ENCODE results near the gene LOXL1.
A peak's percentile ranks its signal among the peaks of the same experiment; 100 is the strongest.

LOXL1 gene

DNA sequence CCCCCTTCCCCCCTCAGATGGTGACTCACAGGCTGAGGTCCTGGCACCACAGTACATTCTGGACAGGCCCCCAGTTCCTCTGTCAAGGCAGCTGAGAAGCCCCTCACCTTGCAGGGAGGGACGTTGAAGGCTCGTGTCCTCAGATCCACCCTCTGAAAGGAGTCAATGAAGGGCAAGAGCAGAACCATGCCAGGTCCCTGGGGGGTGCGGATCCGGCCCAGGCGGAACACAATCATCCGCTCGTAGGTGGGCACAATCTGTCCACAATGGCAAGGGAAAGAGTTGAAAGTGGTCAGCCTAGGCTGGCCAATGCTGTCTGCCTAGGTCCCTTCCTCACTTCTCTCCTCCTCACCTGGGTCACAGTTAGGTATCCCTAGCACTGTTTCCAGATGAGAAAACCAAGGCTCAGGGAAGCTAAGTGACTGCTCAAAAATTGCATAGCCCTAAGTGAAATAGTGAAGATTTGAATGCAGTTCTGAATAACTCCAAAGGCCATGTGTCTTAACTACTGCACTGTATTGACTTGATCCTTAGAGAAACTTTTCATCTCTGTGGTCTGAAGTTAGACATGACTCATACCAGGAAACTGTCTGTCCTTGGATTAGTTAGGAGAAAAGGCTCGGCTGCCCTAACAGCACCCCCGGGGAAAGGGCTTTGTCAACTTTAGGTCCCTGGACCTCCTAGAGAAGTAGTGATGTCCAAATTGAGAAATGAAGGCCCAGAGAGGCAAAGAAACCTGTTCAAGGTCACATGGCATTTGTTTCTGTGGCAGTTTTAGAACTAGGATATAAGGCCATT lies 62.9 kb downstream of the LOXL1 start:
- in situ Hi-C loops (cut with HindIII; ENCODE audit: low sequenced_read_pairs), result no loop called here
- H3K4me3 ChIP-seq (ENCODE audit: low read depth, low read length), result no peak overlapping the region
- peak; percentile 84 for DNase-seq (ENCODE audit: low read depth, low spot score)
- TF ChIP-seq, protein P1, sequence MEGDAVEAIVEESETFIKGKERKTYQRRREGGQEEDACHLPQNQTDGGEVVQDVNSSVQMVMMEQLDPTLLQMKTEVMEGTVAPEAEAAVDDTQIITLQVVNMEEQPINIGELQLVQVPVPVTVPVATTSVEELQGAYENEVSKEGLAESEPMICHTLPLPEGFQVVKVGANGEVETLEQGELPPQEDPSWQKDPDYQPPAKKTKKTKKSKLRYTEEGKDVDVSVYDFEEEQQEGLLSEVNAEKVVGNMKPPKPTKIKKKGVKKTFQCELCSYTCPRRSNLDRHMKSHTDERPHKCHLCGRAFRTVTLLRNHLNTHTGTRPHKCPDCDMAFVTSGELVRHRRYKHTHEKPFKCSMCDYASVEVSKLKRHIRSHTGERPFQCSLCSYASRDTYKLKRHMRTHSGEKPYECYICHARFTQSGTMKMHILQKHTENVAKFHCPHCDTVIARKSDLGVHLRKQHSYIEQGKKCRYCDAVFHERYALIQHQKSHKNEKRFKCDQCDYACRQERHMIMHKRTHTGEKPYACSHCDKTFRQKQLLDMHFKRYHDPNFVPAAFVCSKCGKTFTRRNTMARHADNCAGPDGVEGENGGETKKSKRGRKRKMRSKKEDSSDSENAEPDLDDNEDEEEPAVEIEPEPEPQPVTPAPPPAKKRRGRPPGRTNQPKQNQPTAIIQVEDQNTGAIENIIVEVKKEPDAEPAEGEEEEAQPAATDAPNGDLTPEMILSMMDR (IDR thresholded peaks at IDR 0.05; ENCODE audit: low read depth, low read length), result no peak

DNA sequence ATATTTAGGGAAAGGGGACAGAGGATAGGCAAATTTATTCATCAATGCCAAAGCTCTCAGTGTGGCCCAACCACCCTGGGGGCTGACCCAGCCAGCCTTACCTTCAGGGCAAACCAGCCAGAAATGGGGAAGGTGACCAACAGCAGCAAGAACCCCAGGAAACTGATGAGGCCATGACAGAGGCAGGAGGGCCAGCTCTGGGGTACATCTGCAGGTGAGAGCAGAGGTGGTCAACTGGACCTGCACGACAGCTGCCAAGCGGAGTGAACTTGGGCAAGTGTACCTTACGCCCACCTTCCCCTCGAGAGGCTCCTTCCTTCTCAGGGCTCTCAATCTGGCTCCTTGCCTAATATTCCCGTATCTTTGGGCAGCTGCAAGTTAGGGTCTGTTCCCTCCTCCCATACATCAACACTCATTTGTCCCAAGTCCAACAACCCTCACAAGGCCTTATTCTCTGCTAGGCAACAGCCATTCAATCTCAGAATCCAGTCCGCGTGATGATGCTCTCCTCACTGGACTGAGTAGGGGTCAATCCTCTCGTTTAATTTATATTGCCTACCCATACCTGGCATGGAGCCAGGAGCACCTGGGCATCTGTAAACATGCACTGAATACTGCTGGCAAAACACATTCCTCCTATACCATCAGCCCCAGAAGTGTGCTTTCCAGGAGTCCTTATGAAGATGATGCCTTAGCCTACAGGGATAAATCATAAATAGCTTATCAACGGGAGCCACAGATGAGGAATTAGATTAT lies 64.2 kb downstream of the LOXL1 start:
- no peak for DNase-seq (ENCODE audit: low read depth, low spot score)
- H3K4me3 ChIP-seq (ENCODE audit: low read depth, low read length), result no peak overlapping the region
- TF ChIP-seq, protein P1 (IDR thresholded peaks at IDR 0.05; ENCODE audit: low read depth, low read length), result no peak
- in situ Hi-C loops (cut with HindIII; ENCODE audit: low sequenced_read_pairs), result no loop called here

DNA sequence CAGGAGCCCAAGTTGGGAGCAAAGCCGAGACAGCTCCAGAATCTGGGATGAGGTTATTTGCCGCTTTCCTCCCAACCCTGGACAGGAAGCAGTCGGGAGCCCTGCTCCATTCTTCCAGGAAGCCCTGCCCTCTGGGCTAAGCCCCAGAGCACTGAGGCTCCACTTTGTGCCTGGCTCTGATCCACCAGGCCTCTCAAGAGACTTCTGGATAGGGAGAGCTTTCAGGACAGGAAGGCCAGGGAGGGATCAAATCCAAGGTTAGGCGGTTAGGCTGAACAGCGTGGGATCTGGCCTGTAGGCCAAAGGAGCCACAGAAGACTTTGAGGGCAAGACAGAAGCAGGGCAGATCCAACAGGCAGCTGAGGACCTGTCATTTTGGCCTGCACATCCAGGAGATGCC lies 65.0 kb downstream of the LOXL1 start:
- in situ Hi-C loops (cut with HindIII; ENCODE audit: low sequenced_read_pairs), result no loop called here
- peak overlapping the region; percentile 58 for H3K4me3 ChIP-seq (ENCODE audit: low read depth, low read length)
- DNase-seq (ENCODE audit: low read depth, low spot score), result peak; percentile 32
- TF ChIP-seq, protein P1 (IDR thresholded peaks at IDR 0.05; ENCODE audit: low read depth, low read length), result no peak

DNA sequence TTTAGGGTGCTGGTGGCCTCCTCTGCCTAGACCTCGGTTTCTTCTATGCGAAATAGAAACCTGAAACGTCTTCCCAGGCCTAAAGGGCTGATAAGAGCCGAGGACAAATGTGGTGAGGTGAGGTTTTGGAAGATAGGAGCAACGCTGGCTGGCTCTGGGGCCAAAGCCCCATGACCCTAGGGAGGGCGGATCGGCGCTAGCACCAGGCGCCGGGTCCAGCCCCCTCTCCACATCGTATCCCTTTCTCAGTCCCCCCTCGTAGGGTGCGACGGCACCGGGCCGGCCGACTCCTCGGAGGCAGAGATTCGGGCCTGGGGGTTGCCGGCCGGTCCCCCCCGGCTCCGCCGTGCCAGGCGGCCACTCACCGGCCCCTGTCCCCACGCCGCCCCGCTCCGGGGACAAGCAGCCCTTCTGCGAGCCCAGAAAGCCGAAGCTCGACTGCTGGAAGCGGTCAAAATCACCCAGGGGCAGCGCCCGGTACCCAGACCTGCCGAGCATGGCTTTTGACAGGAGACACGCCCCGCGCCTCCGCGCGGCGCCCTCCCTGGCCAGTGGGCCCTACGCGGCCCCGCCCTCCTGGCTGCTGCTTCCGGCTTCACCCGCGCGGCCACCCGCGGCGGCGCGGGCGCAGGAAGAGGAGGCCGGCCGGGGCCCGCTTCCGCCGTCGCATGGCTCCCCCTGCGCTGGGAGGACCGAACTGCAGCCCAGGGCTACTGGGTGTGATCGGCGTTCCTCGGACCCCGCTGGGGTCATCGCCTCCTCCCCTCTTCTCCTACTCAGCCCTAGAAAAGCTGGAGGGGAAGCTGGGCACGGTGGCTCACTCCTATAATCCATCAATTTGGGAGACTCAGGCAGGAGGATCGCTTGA lies 65.7 kb downstream of the LOXL1 start, which contains the start of gene STOML1:
STOML1 (minus strand) TSS at position 570 of the 868 bp plus-strand sequence; CDS start at position 498, 72 bp downstream.
- TF ChIP-seq, protein P1 (IDR thresholded peaks at IDR 0.05; ENCODE audit: low read depth, low read length), result peak; percentile 84
- H3K4me3 ChIP-seq (ENCODE audit: low read depth, low read length), result peak within 1 kb of the TSS; percentile 58
- in situ Hi-C loops (cut with HindIII; ENCODE audit: low sequenced_read_pairs), result no loop called here
- peak; percentile 93 for DNase-seq (ENCODE audit: low read depth, low spot score)

DNA sequence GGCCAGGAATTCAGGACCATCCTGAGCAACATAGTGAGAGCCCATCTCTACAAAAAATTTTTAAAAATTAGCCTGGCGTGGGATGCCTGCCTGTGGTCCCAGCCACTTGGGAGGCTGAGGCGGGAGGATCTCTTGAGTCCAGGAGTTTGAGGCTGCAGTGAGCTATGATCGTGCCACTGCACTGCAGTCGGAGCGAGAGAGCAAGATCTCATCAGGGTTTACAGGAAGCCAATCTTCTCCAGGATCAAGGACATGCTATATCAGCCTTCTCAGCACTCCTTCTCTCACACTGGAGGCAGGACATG lies 66.3 kb downstream of the LOXL1 start:
- in situ Hi-C loops (cut with HindIII; ENCODE audit: low sequenced_read_pairs), result no loop called here
- DNase-seq (ENCODE audit: low read depth, low spot score), result no peak
- TF ChIP-seq, protein P1 (IDR thresholded peaks at IDR 0.05; ENCODE audit: low read depth, low read length), result no peak
- H3K4me3 ChIP-seq (ENCODE audit: low read depth, low read length), result no peak overlapping the region
